Tibial artery (tissue), 4 donors: ENCODE results near the gene ZNF281.

Experiments used
- DNase-seq, 2 donors: peaks; one replicate each; pipeline ENCODE4 v3.0.0-alpha.2; 2019
- H3K27ac ChIP-seq, 2 donors: fragments of 200-600 bp; sonication (generic) in 1 of 2; 1 replicate in 1 of 2; 2 replicates in 1 of 2; pipeline ENCODE4 v1.5.1; 2018 to 2019; ENCODE audit warnings: mild to moderate bottlenecking in 1 of 2
- H3K27me3 ChIP-seq, 2 donors: fragments of 200-600 bp; sonication (generic) in 1 of 2; one replicate each; pipeline versions ENCODE4 v1.5.1 to v1.6.0; 2016 to 2019
- H3K36me3 ChIP-seq, 3 donors: fragments of 200-600 bp; sonication (generic) in 2 of 3; one replicate each; pipeline ENCODE4 v1.5.1; 2016 to 2019; ENCODE audit warnings: mild to moderate bottlenecking in 2 of 3
- H3K4me1 ChIP-seq, 4 donors: fragments of 200-600 bp; sonication (generic) in 2 of 4; 1 replicate in 3 of 4; 2 replicates in 1 of 4; pipeline ENCODE4 v1.5.1; 2016 to 2019
- H3K4me3 ChIP-seq, 2 donors: fragments of 200-600 bp; sonication (generic) in 1 of 2; 1 replicate in 1 of 2; 2 replicates in 1 of 2; pipeline ENCODE4 v1.5.1; 2018 to 2019; ENCODE audit warnings: mild to moderate bottlenecking in 2 of 2
- H3K9me3 ChIP-seq, 3 donors: fragments of 200-600 bp; sonication (generic) in 1 of 3; one replicate each; pipeline ENCODE4 v1.5.1; 2016 to 2019
- CTCF ChIP-seq, 2 experiments: fragments of 200-600 bp in 1 of 2; fragments of 450-650 bp in 1 of 2; IDR thresholded peaks; one replicate each; pipeline ENCODE4 v1.5.1; 2017 to 2019; ENCODE audit warnings: antibody characterized with exemption in 2 of 2, mild to moderate bottlenecking in 1 of 2, moderate library complexity in 1 of 2
- intact Hi-C: fragments of 100-400 bp; cut with DNase I; formaldehyde crosslinking; loops from one replicate; pipeline ENCODE4 v1.15.0; 2023; ENCODE audit warnings: low total_unique reads

The ZNF281 gene

DNA sequence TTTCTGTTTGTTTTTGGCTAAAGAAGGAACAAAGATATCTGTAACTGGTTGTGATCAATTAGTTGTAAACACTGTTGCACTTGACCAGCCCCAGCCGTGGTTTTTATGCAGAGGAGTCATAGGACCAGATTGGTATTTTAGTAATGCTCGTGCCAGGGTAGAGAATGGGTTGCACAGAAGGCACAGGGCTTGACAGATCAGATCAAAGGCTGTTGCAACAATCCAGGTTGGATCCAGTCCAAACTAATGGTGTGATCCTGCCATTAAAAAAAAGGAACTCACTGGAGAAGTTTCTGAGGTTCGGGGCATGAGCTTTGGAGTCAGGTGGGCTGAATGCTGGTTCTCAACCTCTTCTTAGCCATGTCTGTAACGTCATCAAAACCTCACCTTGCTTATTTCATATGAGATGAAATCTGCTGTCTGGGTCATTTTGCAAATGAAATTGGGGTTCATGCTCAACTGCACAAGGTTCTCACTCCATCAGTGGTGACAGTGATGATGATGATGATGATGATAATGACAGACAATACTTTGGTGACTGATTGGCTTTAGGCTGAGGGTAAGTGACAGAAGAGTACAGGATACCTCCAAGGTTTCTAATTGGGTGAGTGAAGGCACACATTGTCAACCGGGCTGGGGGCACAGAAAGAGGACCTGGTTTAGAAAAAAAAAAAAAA is 43.1 kb downstream of the ZNF281 start:
- Histone ChIP-seq H3K36me3 (no peaks in the 10 kb centered on the region), H3K4me1 (no peaks in the 10 kb centered on the region), H3K27me3 (no peaks in the 10 kb centered on the region), H3K4me3 (no peak overlapping the region), H3K27ac (no peak overlapping the region), H3K9me3 (no peaks in the 10 kb centered on the region)
- DNase-seq, result no peak
- no peak for TF ChIP-seq CTCF (IDR thresholded peaks at IDR 0.05)
- intact Hi-C loops, result no loop called here

- H3K27me3 ChIP-seq, result no peaks in the 10 kb centered on the region
- TF ChIP-seq CTCF (IDR thresholded peaks at IDR 0.05), result no peak
- H3K4me1 ChIP-seq, result no peaks in the 10 kb centered on the region
- H3K4me3 ChIP-seq, result no peak overlapping the region
- H3K27ac ChIP-seq, result no peak overlapping the region
- H3K9me3 ChIP-seq, result no peaks in the 10 kb centered on the region
- H3K36me3 ChIP-seq, result no peaks in the 10 kb centered on the region
- intact Hi-C loops, result no loop called here
- DNase-seq, result no peak
These were observed 43.9 kb downstream of the ZNF281 start for GRCh38 chr1:200365897-200366426.

GRCh38 chr1:200364831-200365230 is 45.0 kb downstream of the ZNF281 start:
- Histone ChIP-seq H3K36me3 (no peaks in the 10 kb centered on the region), H3K4me1 (no peaks in the 10 kb centered on the region), H3K27ac (no peak overlapping the region), H3K27me3 (no peaks in the 10 kb centered on the region), H3K9me3 (no peaks in the 10 kb centered on the region), H3K4me3 (no peak overlapping the region)
- no peak for TF ChIP-seq CTCF (IDR thresholded peaks at IDR 0.05)
- intact Hi-C loops, result no loop called here
- no peak for DNase-seq

DNA sequence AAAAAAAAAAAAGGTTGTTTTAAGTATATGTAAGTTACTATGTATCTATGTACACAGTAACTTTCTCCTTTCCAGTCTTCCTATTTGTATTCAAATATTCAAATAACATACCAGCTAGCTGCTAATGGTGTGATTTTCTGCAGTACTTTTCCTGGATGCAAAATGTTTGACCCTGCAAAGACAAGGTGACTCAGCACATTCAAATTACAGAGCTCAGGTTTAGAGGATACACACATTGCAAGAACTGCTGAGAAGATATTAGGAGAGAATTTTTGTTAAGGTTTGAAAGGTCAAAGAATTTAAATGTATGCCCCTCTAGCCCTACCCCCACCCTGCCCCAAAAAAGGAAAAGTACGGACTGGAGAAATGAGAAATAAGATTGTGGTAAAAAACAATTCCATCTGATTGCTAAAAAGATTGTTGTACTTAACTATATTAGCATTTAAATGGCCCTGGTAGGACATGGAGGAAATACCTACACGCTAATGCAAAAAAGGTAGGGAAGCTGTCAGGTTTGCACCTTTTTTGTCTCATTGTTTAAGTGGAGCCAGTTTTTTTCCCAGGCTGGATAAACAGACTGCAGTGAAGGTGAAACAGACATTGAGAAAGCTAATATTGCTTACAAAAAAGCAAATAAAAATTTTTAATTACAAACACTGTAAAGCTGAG is 45.6 kb downstream of the ZNF281 start:
- TF ChIP-seq CTCF (IDR thresholded peaks at IDR 0.05), result no peak
- Histone ChIP-seq H3K4me1 (no peaks in the 10 kb centered on the region), H3K9me3 (no peaks in the 10 kb centered on the region), H3K36me3 (no peaks in the 10 kb centered on the region), H3K4me3 (no peak overlapping the region), H3K27ac (no peak overlapping the region), H3K27me3 (no peaks in the 10 kb centered on the region)
- intact Hi-C loops, result no loop called here
- no peak for DNase-seq

- Histone ChIP-seq H3K9me3 (no peaks in the 10 kb centered on the region), H3K27me3 (no peaks in the 10 kb centered on the region), H3K27ac (no peak overlapping the region), H3K4me3 (no peak overlapping the region), H3K4me1 (no peaks in the 10 kb centered on the region), H3K36me3 (no peaks in the 10 kb centered on the region)
- intact Hi-C loops, result no loop called here
- no peak for TF ChIP-seq CTCF (IDR thresholded peaks at IDR 0.05)
- no peak for DNase-seq
These were observed 46.4 kb downstream of the ZNF281 start for GRCh38 chr1:200363264-200363933.
